Naive thymus-derived CD4-positive, alpha-beta T cell (primary cell): Measurements from ENCODE around the gene REC8. TPM values are rescaled to one million over a fixed set of nuclear protein-coding genes. Genes with fewer than 3 reads are reported as not detected.

Source experiments
- ATAC-seq: fragments of 150-1000 bp; cut with Tn5 transposase; 2 replicates; pipeline ENCODE4 v1.10.0; 2021; ENCODE audit warnings: mild to moderate bottlenecking, moderate library complexity
- CTCF ChIA-PET: fragments of 350-600 bp; sonication (Branson Sonifier 250); formaldehyde crosslinking; loops from one replicate; lab custom pipeline; 2021; ENCODE audit warnings: antibody characterized with exemption; lab: Charles Lee
- POLR2A ChIA-PET: fragments of 350-600 bp; sonication (Branson Sonifier 250); formaldehyde crosslinking; loops from one replicate; lab custom pipeline; 2021; ENCODE audit warnings: antibody characterized with exemption, inconsistent platforms; lab: Charles Lee
- DNase-seq, 9 donors: peaks; one replicate each; pipeline versions ENCODE4 v3.0.0 to v3.0.0-alpha.2; 2020 to 2022; ENCODE audit warnings: mixed read lengths in 1 of 9
- H3K27ac ChIP-seq: one replicate; pipeline ENCODE4 v1.7.0; 2013; ENCODE audit warnings: mild to moderate bottlenecking, low read depth, low read length, moderate library complexity
- H3K27me3 ChIP-seq, 2 donors: one replicate each; pipeline ENCODE4 v1.7.0; 2013; ENCODE audit warnings: low read length in 2 of 2, mild to moderate bottlenecking in 2 of 2, moderate library complexity in 2 of 2; ENCODE audit not compliant: control insufficient read depth in 2 of 2, insufficient read depth in 2 of 2
- H3K36me3 ChIP-seq, 3 experiments: 1 replicate in 2 of 3; 2 replicates in 1 of 3; pipeline ENCODE4 v1.7.0; 2013; ENCODE audit warnings: low read length in 3 of 3, mild to moderate bottlenecking in 3 of 3, moderate library complexity in 1 of 3; ENCODE audit not compliant: insufficient read depth in 3 of 3, control insufficient read depth in 2 of 3
- H3K4me1 ChIP-seq, 2 donors: one replicate each; pipeline ENCODE4 v1.7.0; 2013; ENCODE audit warnings: low read length in 2 of 2, mild to moderate bottlenecking in 2 of 2, moderate library complexity in 1 of 2; ENCODE audit not compliant: control insufficient read depth in 2 of 2, insufficient read depth in 2 of 2
- H3K4me3 ChIP-seq: 2 replicates; pipeline ENCODE4 v1.7.0; 2013; ENCODE audit warnings: mild to moderate bottlenecking, low read length
- H3K9me3 ChIP-seq, 3 experiments: 1 replicate in 2 of 3; 2 replicates in 1 of 3; pipeline ENCODE4 v1.7.0; 2013; ENCODE audit warnings: low read length in 3 of 3; ENCODE audit not compliant: control insufficient read depth in 2 of 3
- H3K27ac Mint-ChIP-seq, 9 donors: one replicate each; pipeline ENCODE4 v1.8.0; 2020 to 2022; ENCODE audit warnings: mixed read lengths in 9 of 9, mild to moderate bottlenecking in 8 of 9, moderate library complexity in 5 of 9, inconsistent platforms in 2 of 9
- H3K27me3 Mint-ChIP-seq, 5 donors: one replicate each; pipeline ENCODE4 v1.8.0; 2021 to 2022; ENCODE audit warnings: mixed read lengths in 5 of 5, mild to moderate bottlenecking in 1 of 5
- H3K36me3 Mint-ChIP-seq, 5 donors: one replicate each; pipeline ENCODE4 v1.8.0; 2020 to 2022; ENCODE audit warnings: mixed read lengths in 5 of 5, mild to moderate bottlenecking in 3 of 5, inconsistent platforms in 1 of 5
- H3K4me1 Mint-ChIP-seq, 7 donors: one replicate each; pipeline ENCODE4 v1.8.0; 2020 to 2022; ENCODE audit warnings: mixed read lengths in 7 of 7, mild to moderate bottlenecking in 3 of 7, inconsistent platforms in 1 of 7
- H3K4me3 Mint-ChIP-seq, 10 donors: one replicate each; pipeline ENCODE4 v1.8.0; 2020 to 2022; ENCODE audit warnings: mild to moderate bottlenecking in 10 of 10, mixed read lengths in 10 of 10, moderate library complexity in 6 of 10, inconsistent platforms in 2 of 10
- H3K9me3 Mint-ChIP-seq, 11 donors: one replicate each; pipeline ENCODE4 v1.8.0; 2020 to 2022; ENCODE audit warnings: mixed read lengths in 11 of 11, mild to moderate bottlenecking in 4 of 11, inconsistent platforms in 1 of 11, moderate library complexity in 1 of 11
- intact Hi-C, 2 donors: fragments of 100-400 bp; cut with micrococcal nuclease; formaldehyde crosslinking; loops; one replicate each; pipeline ENCODE4 v1.15.1; 2023
- polyA plus RNA-seq, 2 donors: library from polyadenylated mRNA; unstranded; fragments of 300-500 nt; fragmentation: Illumina TruSeq; gene quantifications; one replicate each; pipeline ENCODE4 v1.2.3, GENCODE V29; 2021
- total RNA-seq, 6 experiments: library from RNA in 5 of 6; stranded (reverse) in 5 of 6; gene quantifications; 1 replicate in 5 of 6; 2 replicates in 1 of 6; pipeline ENCODE4 v1.2.3 and lab custom pipeline; 2021 to 2026

The REC8 gene
- total and polyA plus RNA-seq, 7 experiments from 2014 or later, result 4.4 to 80.5 (median 23.3) TPM

GRCh38 chr14:24185741-24186140, 13.9 kb downstream of the REC8 start:
- Mint-ChIP-seq H3K27me3 (no peaks in the 10 kb centered on the region), H3K9me3 (peaks cover 0 to 4% (median 0%) of the 10 kb centered on the region in 11 donors), H3K36me3 (peaks cover 0 to 15% (median 4%) of the 10 kb centered on the region in 5 donors), H3K27ac (peak overlapping the region in 2 of 9 donors; percentile 67 to 71), H3K4me1 (peaks cover 12 to 36% (median 29%) of the 10 kb centered on the region in 7 donors), H3K4me3 (peak overlapping the region in 1 of 10 donors; percentile 21)
- ATAC-seq (no peak), DNase-seq (no peak)
- H3K36me3 ChIP-seq, result peaks cover 0 to 59% (median 10%) of the 10 kb centered on the region in 3 experiments
- no peak overlapping the region for H3K4me3 ChIP-seq
- intact Hi-C loops, result no loop called here
- POLR2A ChIA-PET, result interaction anchor here (0.6 to 2.2 kb wide), 10 partner anchors 9 to 114 kb away, joined by 3 to 9 read pairs (median 4); partner anchors contain the start of genes CHMP4A, DHRS1, IRF9 and NOP9
- CTCF ChIA-PET, result interaction anchor here (1.1 to 1.4 kb wide), 3 partner anchors 21 to 77 kb away, joined by 3 to 4 read pairs (median 3); partner anchors contain the start of gene IRF9
- H3K27me3 ChIP-seq, result no peaks in the 10 kb centered on the region
- no peaks in the 10 kb centered on the region for H3K9me3 ChIP-seq
- H3K27ac ChIP-seq, result no peak overlapping the region
- peaks cover 15 to 16% of the 10 kb centered on the region in 2 donors for H3K4me1 ChIP-seq

GRCh38 chr14:24186831-24187538, 15.1 kb downstream of the REC8 start:
- ATAC-seq (no peak), DNase-seq (no peak)
- Mint-ChIP-seq H3K4me3 (peak overlapping the region; percentile 26 to 92 (median 90)), H3K4me1 (peaks cover 15 to 40% (median 37%) of the 10 kb centered on the region in 7 donors), H3K9me3 (peaks cover 0 to 4% (median 0%) of the 10 kb centered on the region in 11 donors), H3K27me3 (no peaks in the 10 kb centered on the region), H3K36me3 (peaks cover 0 to 16% (median 2%) of the 10 kb centered on the region in 5 donors), H3K27ac (peak overlapping the region in 7 of 9 donors; percentile 37 to 96 (median 62))
- Histone ChIP-seq H3K36me3 (peaks cover 1 to 53% (median 10%) of the 10 kb centered on the region in 3 experiments), H3K4me1 (peaks cover 15 to 16% of the 10 kb centered on the region in 2 donors), H3K27ac (no peak overlapping the region), H3K9me3 (no peaks in the 10 kb centered on the region), H3K4me3 (no peak overlapping the region), H3K27me3 (no peaks in the 10 kb centered on the region)
- CTCF ChIA-PET, result interaction anchor here (1.1 kb wide), 1 partner anchor 26 kb away, joined by 3 read pairs; the partner anchor contains the start of gene IRF9
- POLR2A ChIA-PET, result interaction anchor here (0.7 to 2.8 kb wide), 9 partner anchors 9 to 145 kb away, joined by 3 to 13 read pairs (median 5); partner anchors contain the start of genes CHMP4A, DHRS1, EMC9 and IRF9
- intact Hi-C loops, result no loop called here

GRCh38 chr14:24187539-24187915, 15.6 kb downstream of the REC8 start:
- Histone ChIP-seq H3K4me3 (peak overlapping the region; percentile 89), H3K9me3 (no peaks in the 10 kb centered on the region), H3K27ac (peak overlapping the region; percentile 83), H3K4me1 (peaks cover 15 to 16% of the 10 kb centered on the region in 2 donors), H3K36me3 (peaks cover 5 to 52% (median 10%) of the 10 kb centered on the region in 3 experiments), H3K27me3 (no peaks in the 10 kb centered on the region)
- peaks cover 20 to 45% (median 41%) of the 10 kb centered on the region in 7 donors for H3K4me1 Mint-ChIP-seq
- no peaks in the 10 kb centered on the region for H3K27me3 Mint-ChIP-seq
- POLR2A ChIA-PET, result interaction anchor here (0.7 to 2.8 kb wide), 10 partner anchors 8 to 144 kb away, joined by 3 to 21 read pairs (median 5); partner anchors contain the start of genes CHMP4A, DCAF11, EMC9 and MDP1
- no peak for DNase-seq
- peaks cover 0 to 3% (median 0%) of the 10 kb centered on the region in 11 donors for H3K9me3 Mint-ChIP-seq
- peak overlapping the region; percentile 82 to 96 (median 90) for H3K27ac Mint-ChIP-seq
- peak overlapping the region in 9 of 10 donors; percentile 89 to 92 (median 90) for H3K4me3 Mint-ChIP-seq
- no peak for ATAC-seq
- intact Hi-C loops, result no loop called here
- peaks cover 0 to 19% (median 7%) of the 10 kb centered on the region in 5 donors for H3K36me3 Mint-ChIP-seq
- CTCF ChIA-PET, result interaction anchor here (2.1 kb wide), 1 partner anchor 26 kb away, joined by 7 read pairs; the partner anchor contains the start of gene IRF9

GRCh38 chr14:24188251-24189058, 16.6 kb downstream of the REC8 start, which contains the start of gene IPO4:
Gene IPO4 (minus strand): TSS chr14:24188816. CDS start chr14:24188787, 29 bp downstream.
- ATAC-seq, result peak; percentile 97
- H3K9me3 ChIP-seq, result no peaks in the 10 kb centered on the region
- peaks cover 0 to 25% (median 11%) of the 10 kb centered on the region in 5 donors for H3K36me3 Mint-ChIP-seq
- CTCF ChIA-PET, result interaction anchor here (1.3 to 2.1 kb wide), 3 partner anchors 27 to 248 kb away, joined by 4 to 7 read pairs (median 6); partner anchors contain the start of genes IRF9 and TINF2
- no peaks in the 10 kb centered on the region for H3K27me3 Mint-ChIP-seq
- peaks cover 24 to 53% (median 47%) of the 10 kb centered on the region in 7 donors for H3K4me1 Mint-ChIP-seq
- peaks cover 3 to 49% (median 5%) of the 10 kb centered on the region in 3 experiments for H3K36me3 ChIP-seq
- peak within 1 kb of the TSS; percentile 83 for H3K27ac ChIP-seq
- H3K27me3 ChIP-seq, result no peaks in the 10 kb centered on the region
- H3K4me1 ChIP-seq, result peaks cover 15 to 16% of the 10 kb centered on the region in 2 donors
- H3K4me3 Mint-ChIP-seq, result peak within 1 kb of the TSS; percentile 89 to 96 (median 90)
- DNase-seq, result peak; percentile 75 to 97 (median 94)
- peak within 1 kb of the TSS; percentile 89 for H3K4me3 ChIP-seq
- POLR2A ChIA-PET, result interaction anchor here (0.6 to 2.8 kb wide), 21 partner anchors 9 to 1155 kb away, joined by 3 to 21 read pairs (median 4); partner anchors contain the start of genes CHMP4A, DCAF11, IRF9 and MDP1
- peak within 1 kb of the TSS; percentile 82 to 96 (median 92) for H3K27ac Mint-ChIP-seq
- H3K9me3 Mint-ChIP-seq, result peaks cover 0 to 2% (median 0%) of the 10 kb centered on the region in 11 donors
- intact Hi-C loops, result loop anchor here (1.0 to 2.0 kb wide), 14 partner anchors 8 to 243 kb away; partner anchors contain the start of genes CHMP4A (in 2 of the 2), GMPR2 (in 2 of the 2), IRF9 (in 2 of the 2) and NEDD8 (in 2 of the 2)

- Histone ChIP-seq H3K9me3 (no peaks in the 10 kb centered on the region), H3K36me3 (peaks cover 3 to 45% (median 5%) of the 10 kb centered on the region in 3 experiments), H3K4me3 (no peak overlapping the region), H3K4me1 (peaks cover 15 to 18% of the 10 kb centered on the region in 2 donors), H3K27ac (peak overlapping the region; percentile 83), H3K27me3 (no peaks in the 10 kb centered on the region)
- DNase-seq (no peak), ATAC-seq (no peak)
- peak overlapping the region; percentile 33 to 96 (median 92) for H3K27ac Mint-ChIP-seq
- H3K4me3 Mint-ChIP-seq, result peak overlapping the region in 9 of 10 donors; percentile 90 to 96 (median 91)
- intact Hi-C loops, result loop anchor here in 1 of 2 donors (2.0 kb wide), 1 partner anchor 110 kb away; the partner anchor contains the start of genes DHRS1 and NOP9
- peaks cover 0 to 2% (median 0%) of the 10 kb centered on the region in 11 donors for H3K9me3 Mint-ChIP-seq
- ChIA-PET POLR2A (interaction anchor here (0.8 to 2.8 kb wide), 19 partner anchors 9 to 151 kb away, joined by 3 to 21 read pairs (median 4); partner anchors contain the start of genes CHMP4A, DCAF11, IRF9 and MDP1), CTCF (interaction anchor here (1.3 to 2.1 kb wide), 3 partner anchors 27 to 248 kb away, joined by 4 to 7 read pairs (median 6); partner anchors contain the start of genes IRF9 and TINF2)
- H3K27me3 Mint-ChIP-seq, result no peaks in the 10 kb centered on the region
- peaks cover 0 to 23% (median 11%) of the 10 kb centered on the region in 5 donors for H3K36me3 Mint-ChIP-seq
- H3K4me1 Mint-ChIP-seq, result peaks cover 27 to 56% (median 48%) of the 10 kb centered on the region in 7 donors
Observed at GRCh38 chr14:24189059-24189375, 17.1 kb downstream of the REC8 start.
